Right lobe of liver (tissue), 4 donors: Measurements from ENCODE around the gene RAB25.

Experiments used
- POLR2A ChIP-seq: fragments of 450-650 bp; IDR thresholded peaks from one replicate; pipeline ENCODE4 v1.6.1; 2017; ENCODE audit warnings: antibody characterized with exemption, mild to moderate bottlenecking
- TF ChIP-seq, protein P1 (sequence below), 4 donors: fragments of 200-600 bp in 3 of 4; fragments of 450-650 bp in 1 of 4; IDR thresholded peaks; one replicate each; pipeline versions ENCODE4 v1.5.1 to v1.8.0; 2016 to 2022; ENCODE audit warnings: antibody characterized with exemption in 4 of 4, mild to moderate bottlenecking in 2 of 4
- donor health status: DM: no; HTN: no; CAD: no.
- donor health status: DM: no; HTN: no; CAD: no.
- donor health status: DM: no; HTN: yes; CAD: no.

DNA sequence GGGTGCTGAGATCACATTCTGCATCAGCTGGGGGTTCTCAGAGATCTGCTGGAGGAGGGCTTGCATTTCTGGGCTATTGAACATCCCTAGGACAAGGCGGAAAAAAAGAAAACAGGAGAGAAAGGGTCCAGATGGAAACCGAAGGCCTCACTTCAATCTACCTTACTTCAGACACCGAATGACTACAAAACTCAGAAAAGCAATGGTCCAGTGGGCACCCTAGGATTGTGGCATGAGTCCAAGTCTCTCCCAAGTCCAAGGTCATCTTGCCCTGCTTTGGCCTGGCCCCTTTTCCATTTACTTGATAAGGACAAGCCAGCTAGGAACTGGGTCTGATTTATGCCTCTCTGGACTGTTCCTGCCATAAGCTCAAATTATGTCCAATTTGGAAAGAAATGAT, 18.1 kb upstream of the RAB25 start:
- no peak for TF ChIP-seq POLR2A
- TF ChIP-seq, protein P1, sequence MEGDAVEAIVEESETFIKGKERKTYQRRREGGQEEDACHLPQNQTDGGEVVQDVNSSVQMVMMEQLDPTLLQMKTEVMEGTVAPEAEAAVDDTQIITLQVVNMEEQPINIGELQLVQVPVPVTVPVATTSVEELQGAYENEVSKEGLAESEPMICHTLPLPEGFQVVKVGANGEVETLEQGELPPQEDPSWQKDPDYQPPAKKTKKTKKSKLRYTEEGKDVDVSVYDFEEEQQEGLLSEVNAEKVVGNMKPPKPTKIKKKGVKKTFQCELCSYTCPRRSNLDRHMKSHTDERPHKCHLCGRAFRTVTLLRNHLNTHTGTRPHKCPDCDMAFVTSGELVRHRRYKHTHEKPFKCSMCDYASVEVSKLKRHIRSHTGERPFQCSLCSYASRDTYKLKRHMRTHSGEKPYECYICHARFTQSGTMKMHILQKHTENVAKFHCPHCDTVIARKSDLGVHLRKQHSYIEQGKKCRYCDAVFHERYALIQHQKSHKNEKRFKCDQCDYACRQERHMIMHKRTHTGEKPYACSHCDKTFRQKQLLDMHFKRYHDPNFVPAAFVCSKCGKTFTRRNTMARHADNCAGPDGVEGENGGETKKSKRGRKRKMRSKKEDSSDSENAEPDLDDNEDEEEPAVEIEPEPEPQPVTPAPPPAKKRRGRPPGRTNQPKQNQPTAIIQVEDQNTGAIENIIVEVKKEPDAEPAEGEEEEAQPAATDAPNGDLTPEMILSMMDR (IDR thresholded peaks at IDR 0.05) = no peak
